IPS-20b (cell line): ENCODE data around the gene CRYBG2.
"Not testable (repeated sequence)": the region's sequence is repeated elsewhere in the genome, so short reads cannot be mapped to it uniquely, and the experiment has no call there.

Experiments used
- H3K27ac ChIP-seq: one replicate; pipeline ENCODE4 v1.5.1; 2013; ENCODE audit warnings: low read length
- H3K27me3 ChIP-seq: 2 replicates; pipeline ENCODE4 v1.6.1; 2013; ENCODE audit warnings: mild to moderate bottlenecking, low read length, inconsistent platforms; ENCODE audit not compliant: insufficient read depth
- H3K36me3 ChIP-seq: 2 replicates; pipeline ENCODE4 v1.6.1; 2013; ENCODE audit warnings: low read depth, mild to moderate bottlenecking, inconsistent platforms, low read length, moderate library complexity; ENCODE audit not compliant: insufficient read depth
- H3K4me1 ChIP-seq: 2 replicates; pipeline ENCODE4 v1.6.1; 2013; ENCODE audit warnings: mild to moderate bottlenecking, control low read depth, inconsistent platforms, low read length, moderate library complexity; ENCODE audit not compliant: insufficient read depth
- H3K4me3 ChIP-seq: 2 replicates; pipeline ENCODE4 v1.5.1; 2013; ENCODE audit warnings: mild to moderate bottlenecking, low read length, inconsistent platforms
- H3K9ac ChIP-seq: 2 replicates; pipeline ENCODE4 v1.6.1; 2013; ENCODE audit warnings: low read depth, mild to moderate bottlenecking, inconsistent platforms, low read length, moderate library complexity
- H3K9me3 ChIP-seq: 2 replicates; pipeline ENCODE4 v1.6.1; 2013; ENCODE audit warnings: mild to moderate bottlenecking, low read depth, low read length, inconsistent platforms; ENCODE audit not compliant: insufficient read depth

Gene CRYBG2

DNA sequence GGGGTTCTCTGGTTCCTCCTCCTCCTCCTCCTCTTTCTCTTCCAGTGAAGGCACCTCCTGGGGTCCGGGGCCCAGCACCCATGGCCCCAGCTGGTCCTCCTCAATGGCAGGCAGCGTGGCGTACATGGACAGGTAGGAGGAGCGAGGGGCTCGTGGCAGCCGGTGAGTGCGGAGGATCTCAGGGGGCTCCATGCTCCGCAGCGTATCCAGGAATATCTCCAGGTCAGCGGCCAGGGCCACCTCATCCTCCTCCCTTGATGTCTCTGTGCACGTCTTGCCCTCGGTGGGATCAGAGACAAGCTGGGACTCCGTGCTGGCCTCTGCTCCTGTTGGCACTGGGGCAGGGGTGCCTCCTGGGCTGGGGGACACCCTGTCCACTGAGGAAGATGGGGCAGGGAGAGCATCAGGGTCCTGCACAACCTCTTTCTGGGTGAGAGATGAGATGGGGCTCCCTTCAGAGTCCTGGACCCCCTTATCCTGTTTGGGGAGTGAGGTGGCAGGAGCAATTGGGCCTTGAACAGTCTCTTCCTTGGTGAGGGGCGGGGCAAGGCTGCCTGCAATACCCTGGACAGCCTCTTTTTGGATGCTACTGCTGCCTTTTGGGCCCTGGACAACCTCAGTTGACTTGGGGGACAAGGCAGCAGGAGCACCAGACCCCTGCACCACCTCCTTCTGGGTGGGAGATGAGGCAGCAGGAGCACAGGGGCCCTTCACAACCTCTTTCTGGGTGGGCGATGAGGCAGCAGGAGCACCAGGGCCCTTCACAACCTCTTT is 9.6 kb downstream of the CRYBG2 start:
- no peaks in the 10 kb centered on the region for H3K4me1 ChIP-seq
- H3K27ac ChIP-seq = no peak overlapping the region
- no peaks in the 10 kb centered on the region for H3K9me3 ChIP-seq
- no peak overlapping the region for H3K9ac ChIP-seq
- H3K4me3 ChIP-seq = no peak overlapping the region
- H3K36me3 ChIP-seq = no peaks in the 10 kb centered on the region
- H3K27me3 ChIP-seq = no peaks in the 10 kb centered on the region

DNA sequence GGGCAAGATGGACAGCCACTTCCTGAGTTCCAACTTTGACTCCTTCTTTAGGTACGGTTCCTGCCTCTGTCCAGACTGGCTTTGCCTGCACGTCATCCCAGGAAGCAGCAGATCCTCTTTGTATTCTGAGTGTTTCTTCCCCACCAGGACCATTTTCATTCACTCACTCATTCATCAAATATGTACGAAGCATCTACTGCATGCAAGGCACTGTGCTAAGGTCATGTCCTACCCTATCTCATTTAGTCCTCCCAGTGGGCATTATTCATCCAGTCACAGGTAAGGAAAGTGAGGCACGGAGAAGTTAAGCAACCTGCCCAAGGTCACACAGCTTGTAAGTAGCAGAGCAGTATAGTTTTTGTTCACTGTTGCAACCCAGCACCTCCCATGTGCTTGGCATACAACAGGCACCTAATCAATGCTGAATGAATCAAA is 13.9 kb downstream of the CRYBG2 start:
- Histone ChIP-seq H3K27ac (no peak overlapping the region), H3K9ac (no peak overlapping the region), H3K4me3 (no peak overlapping the region), H3K36me3 (no peaks in the 10 kb centered on the region), H3K4me1 (no peaks in the 10 kb centered on the region; the same call in 1 of the 2 replicates), H3K27me3 (peaks cover 10% of the 10 kb centered on the region), H3K9me3 (no peaks in the 10 kb centered on the region)

DNA sequence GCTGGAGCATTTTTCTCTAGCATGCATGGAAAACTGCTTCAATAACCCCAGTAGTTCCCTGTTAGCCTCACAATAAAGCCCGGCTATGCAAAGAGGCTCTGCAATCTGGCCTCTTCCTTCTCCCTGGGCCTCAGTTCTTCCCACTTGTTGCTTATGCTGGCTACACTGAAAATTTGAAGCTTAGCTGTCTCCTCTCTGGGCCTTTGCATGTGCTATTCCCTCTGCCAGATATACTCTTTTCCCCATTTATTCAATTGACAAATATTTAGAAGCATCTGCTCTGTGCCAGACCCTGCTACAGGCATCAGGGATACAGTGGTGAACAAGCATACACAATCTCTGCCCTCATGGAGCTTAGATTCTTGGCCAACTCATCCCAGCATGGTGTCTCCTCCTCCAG is 15.3 kb downstream of the CRYBG2 start:
- Histone ChIP-seq H3K9ac (no peak overlapping the region), H3K9me3 (no peaks in the 10 kb centered on the region), H3K4me1 (no peaks in the 10 kb centered on the region; the same call in 1 of the 2 replicates), H3K4me3 (no peak overlapping the region), H3K36me3 (no peaks in the 10 kb centered on the region), H3K27me3 (peaks cover 10% of the 10 kb centered on the region), H3K27ac (no peak overlapping the region)

DNA sequence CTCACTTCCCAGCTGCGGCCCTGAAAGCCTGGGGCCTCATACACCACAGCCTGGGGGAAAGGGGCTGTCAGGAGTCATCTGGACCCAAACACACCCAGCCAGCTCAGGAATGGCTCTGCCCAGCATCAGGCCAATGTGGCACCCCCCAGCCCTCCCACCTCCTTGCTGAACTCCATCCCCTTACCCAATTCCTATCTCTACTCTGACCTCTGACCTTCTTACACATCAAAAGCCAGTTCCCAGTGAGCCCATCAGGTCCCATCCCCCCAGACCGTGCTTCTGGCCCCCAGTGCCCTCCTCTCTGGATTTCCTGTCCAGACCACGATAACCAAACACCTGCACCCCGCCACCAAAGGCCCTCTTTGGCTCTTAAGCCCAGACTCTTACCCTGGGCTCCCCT is 16.3 kb downstream of the CRYBG2 start:
- H3K36me3 ChIP-seq = no peaks in the 10 kb centered on the region
- peaks cover 10% of the 10 kb centered on the region for H3K27me3 ChIP-seq
- H3K4me1 ChIP-seq = no peaks in the 10 kb centered on the region; the same call in 1 of the 2 replicates
- H3K27ac ChIP-seq = no peak overlapping the region
- no peak overlapping the region for H3K4me3 ChIP-seq
- H3K9me3 ChIP-seq = no peaks in the 10 kb centered on the region
- no peak overlapping the region for H3K9ac ChIP-seq

DNA sequence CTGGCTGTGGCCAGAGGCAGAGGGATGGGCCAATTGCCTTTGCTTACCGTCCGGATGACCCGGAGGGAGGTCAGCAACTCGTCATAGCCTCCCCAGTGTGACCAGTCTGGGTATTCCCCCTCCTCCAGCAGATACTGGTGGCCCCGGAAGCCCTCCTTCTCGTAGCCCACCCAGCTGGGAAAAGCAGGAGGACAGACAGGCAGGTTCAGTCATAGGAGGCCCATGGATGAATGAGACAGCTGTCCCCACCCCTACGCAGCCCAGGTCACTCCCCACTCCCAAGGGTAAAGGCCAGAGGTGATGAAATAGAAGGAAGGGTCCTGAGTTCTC is 16.8 kb downstream of the CRYBG2 start:
- no peaks in the 10 kb centered on the region for H3K9me3 ChIP-seq
- no peak overlapping the region for H3K27ac ChIP-seq
- H3K4me3 ChIP-seq = peak overlapping the region; percentile 87; the same call in 1 of the 2 replicates
- peak overlapping the region; percentile 73; the same call in 1 of the 2 replicates for H3K9ac ChIP-seq
- no peaks in the 10 kb centered on the region for H3K36me3 ChIP-seq
- peaks cover 10% of the 10 kb centered on the region for H3K27me3 ChIP-seq
- no peaks in the 10 kb centered on the region; the same call in 1 of the 2 replicates for H3K4me1 ChIP-seq

DNA sequence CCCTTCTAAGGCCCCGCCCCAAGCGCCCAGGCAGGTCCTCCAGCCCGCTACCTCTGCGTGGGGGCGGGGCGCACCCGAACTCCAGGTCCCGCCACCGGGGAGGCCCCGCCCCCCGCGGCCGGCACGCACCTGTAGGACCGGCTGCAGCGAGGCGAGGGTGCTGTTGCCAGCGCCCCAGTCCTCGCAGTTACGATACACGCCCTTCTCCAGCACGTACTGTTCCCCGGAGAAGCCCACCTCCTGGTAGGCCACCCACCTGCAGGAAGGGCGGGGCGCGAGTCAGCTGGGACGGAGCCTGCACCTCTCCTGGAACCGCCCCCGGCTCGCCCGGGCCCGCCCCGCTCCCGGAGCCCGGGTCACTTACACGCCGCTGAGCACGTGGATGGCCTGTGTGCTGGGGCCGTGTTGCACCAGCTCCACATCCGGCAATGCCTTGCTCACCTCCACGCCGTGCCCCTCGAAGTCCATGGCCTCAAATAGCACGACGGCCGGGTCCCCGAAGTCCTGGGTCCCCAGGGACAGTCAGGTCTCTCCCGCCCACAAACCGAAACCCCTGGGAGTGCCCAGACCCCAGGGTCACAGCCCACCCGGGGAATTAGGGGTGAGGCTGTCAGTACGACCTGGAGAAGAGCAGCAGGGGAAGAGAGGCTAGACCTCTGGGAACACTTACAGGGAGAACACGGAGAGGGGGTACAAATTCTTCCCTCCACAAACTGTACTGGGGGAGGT is 17.3 kb downstream of the CRYBG2 start:
- H3K4me1 ChIP-seq = no peaks in the 10 kb centered on the region; the same call in 1 of the 2 replicates
- peaks cover under 1% of the 10 kb centered on the region; the same call in 1 of the 2 replicates for H3K36me3 ChIP-seq
- peak overlapping the region; percentile 73; the same call in 1 of the 2 replicates for H3K9ac ChIP-seq
- H3K9me3 ChIP-seq = no peaks in the 10 kb centered on the region
- H3K27me3 ChIP-seq = peaks cover 10% of the 10 kb centered on the region
- H3K4me3 ChIP-seq = peak overlapping the region; percentile 87; the same call in 1 of the 2 replicates
- H3K27ac ChIP-seq = no peak overlapping the region

DNA sequence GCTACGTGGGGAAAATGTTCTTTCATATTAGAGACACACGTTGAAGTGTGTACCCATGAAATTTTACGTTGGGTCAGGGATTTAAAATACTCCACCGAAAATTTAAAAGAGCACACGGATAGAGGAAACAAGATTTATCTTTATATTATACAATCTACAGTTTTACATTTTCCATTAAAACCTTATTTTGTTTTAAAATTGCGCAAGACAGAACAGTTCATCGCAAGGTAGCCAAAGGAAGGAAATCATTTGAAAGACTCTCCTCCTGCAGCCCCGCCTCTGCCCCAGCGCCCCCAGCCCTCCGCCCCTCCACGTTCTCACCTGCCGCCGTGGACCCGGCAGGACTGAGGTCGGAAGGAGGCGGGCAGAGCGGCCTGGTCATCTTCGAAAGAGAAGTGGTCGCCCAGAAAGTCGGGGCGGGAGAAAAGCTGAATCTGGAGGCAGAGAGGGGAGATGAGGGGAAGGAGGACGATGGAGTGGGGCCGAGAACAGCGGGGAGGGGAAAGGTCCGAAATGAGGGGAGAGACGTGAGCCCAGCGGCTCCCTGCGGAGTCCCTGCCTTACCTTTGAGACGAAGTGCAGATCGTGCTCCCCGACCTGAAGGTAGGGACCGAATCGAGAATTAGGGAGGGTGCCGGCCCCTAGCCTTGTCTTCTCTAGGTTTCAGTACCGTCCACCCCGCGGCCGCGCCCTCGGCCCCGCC is 18.0 kb downstream of the CRYBG2 start:
- no peaks in the 10 kb centered on the region for H3K9me3 ChIP-seq
- no peak overlapping the region for H3K27ac ChIP-seq
- H3K4me3 ChIP-seq = peak overlapping the region; percentile 87
- peaks cover 8% of the 10 kb centered on the region; the same call in 1 of the 2 replicates for H3K36me3 ChIP-seq
- no peaks in the 10 kb centered on the region; the same call in 1 of the 2 replicates for H3K4me1 ChIP-seq
- peak overlapping the region; percentile 73; the same call in 1 of the 2 replicates for H3K9ac ChIP-seq
- H3K27me3 ChIP-seq = peaks cover 10% of the 10 kb centered on the region

DNA sequence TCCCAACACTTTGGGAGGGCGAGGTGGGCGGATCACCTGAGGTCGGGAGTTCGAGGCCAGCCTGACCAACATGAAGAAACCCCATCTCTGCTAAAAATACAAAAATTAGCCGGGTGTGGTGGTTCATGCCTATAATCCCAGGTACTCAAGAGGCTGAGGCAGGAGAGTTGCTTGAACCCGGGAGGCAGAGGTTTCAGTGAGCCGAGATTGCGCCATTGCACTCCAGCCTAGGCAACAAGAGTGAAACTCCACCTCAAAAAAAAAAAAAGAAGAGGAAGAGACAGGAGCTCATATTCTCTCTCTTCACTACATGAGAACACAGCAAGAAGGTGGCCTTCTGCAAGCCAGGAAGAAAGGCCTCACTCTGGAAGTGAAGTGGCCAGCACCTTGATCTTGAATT is 20.6 kb downstream of the CRYBG2 start:
- H3K27ac ChIP-seq, H3K9me3 ChIP-seq, H3K4me1 ChIP-seq, H3K27me3 ChIP-seq, H3K9ac ChIP-seq, H3K4me3 ChIP-seq: not testable (repeated sequence)
- H3K36me3 ChIP-seq = peaks cover 14% of the 10 kb centered on the region; the same call in 1 of the 2 replicates

DNA sequence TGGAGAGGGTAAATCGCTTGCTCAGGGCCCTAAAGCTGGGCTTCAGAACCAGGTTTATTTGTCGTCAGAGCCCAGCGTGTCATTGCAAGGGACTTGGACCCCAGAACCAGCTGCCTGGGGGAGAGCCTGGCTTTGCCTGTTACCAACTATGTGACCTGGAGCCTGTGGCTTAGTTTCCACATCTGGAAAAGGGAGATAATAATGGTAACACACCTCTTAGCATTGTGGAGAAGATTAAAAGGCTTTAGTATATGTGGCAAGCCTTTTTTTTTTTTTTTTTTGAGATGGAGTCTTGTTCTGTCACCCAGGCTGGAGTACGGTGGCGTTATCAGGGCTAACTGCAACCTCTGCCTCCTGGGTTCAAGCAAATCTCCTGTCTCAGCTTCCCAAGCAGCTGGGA is 23.7 kb downstream of the CRYBG2 start:
- no peak overlapping the region for H3K27ac ChIP-seq
- H3K27me3 ChIP-seq = no peaks in the 10 kb centered on the region
- H3K9me3 ChIP-seq = no peaks in the 10 kb centered on the region
- H3K4me1 ChIP-seq = no peaks in the 10 kb centered on the region; the same call in 1 of the 2 replicates
- H3K4me3 ChIP-seq = no peak overlapping the region
- peaks cover 24% of the 10 kb centered on the region for H3K36me3 ChIP-seq
- no peak overlapping the region for H3K9ac ChIP-seq

DNA sequence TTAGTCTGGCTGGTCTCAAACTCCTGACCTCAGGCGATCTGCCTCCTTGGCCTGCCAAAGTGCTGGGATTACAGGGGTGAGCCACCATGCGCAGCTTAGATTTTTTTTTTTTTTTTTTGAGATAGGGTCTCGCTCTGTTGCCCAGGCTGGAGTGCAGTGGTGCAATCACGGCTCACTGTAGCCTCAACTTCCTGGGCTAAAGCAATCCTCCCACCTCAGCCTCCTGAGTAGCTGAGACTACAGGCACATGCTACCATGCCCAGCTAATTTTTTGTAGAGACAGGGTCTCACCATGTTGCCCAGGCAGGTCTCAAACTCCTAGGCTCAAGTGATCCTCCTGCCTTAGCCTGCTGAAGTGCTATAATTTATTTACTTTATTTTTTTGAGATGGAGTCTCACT is 24.6 kb downstream of the CRYBG2 start:
- not testable (repeated sequence) for H3K4me3 ChIP-seq, H3K9ac ChIP-seq, H3K27me3 ChIP-seq, H3K27ac ChIP-seq, H3K4me1 ChIP-seq, H3K9me3 ChIP-seq
- peaks cover 32% of the 10 kb centered on the region for H3K36me3 ChIP-seq

DNA sequence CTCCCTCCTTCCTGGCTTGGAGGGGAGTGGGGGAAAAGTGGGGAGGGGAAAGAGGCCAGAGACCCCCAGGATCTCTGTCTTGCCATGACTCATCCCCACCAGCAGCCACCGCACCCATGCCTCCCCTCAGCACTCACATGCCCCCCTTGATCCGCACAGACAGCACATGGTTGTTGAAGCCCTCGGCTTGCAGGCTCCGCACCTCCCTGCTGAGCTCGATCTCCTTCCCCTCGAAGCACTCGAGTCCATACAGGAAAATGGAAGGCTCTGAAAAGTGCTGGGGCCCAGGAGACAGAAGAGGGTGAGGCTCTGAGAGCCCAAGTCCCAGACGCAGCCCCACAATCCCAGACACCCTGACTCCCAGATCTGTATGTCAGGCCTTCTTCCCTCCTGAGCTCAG is 25.3 kb downstream of the CRYBG2 start:
- no peaks in the 10 kb centered on the region for H3K4me1 ChIP-seq
- H3K9me3 ChIP-seq = no peaks in the 10 kb centered on the region
- H3K9ac ChIP-seq = no peak overlapping the region
- no peaks in the 10 kb centered on the region for H3K27me3 ChIP-seq
- no peak overlapping the region for H3K27ac ChIP-seq
- H3K4me3 ChIP-seq = no peak overlapping the region
- peaks cover 39% of the 10 kb centered on the region for H3K36me3 ChIP-seq
